ENCODE measurements around the gene PLCB3.

PLCB3 gene

DNA sequence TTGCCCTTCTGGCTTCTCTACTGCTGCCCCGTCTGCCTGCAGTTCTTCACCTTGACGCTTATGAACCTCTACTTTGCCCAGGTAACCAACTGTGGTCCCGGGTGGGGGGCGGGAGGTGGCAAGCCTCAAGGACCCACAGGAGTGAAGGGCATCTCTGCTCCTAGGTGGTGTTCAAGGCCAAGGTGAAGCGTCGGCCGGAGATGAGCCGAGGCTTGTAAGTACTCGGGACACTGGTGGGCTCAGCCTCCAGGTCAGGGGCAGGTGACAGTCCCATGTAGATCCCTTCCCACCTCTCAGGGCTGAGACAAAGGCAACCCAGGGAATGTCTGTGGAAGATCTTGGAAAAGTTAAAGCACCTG is 35.5 kb downstream of the PLCB3 start:
- DNase-seq = no peak

GRCh38 chr11:64287676-64288352 is 36.5 kb downstream of the PLCB3 start:
- ATAC-seq (no peak), DNase-seq (no peak)
- H3K27me3 Mint-ChIP-seq = peaks cover 13% of the 10 kb centered on the region
- H3K9me3 Mint-ChIP-seq = no peaks in the 10 kb centered on the region
- H3K27ac Mint-ChIP-seq = no peak overlapping the region
- peaks cover 21% of the 10 kb centered on the region for H3K4me1 Mint-ChIP-seq
- H3K4me3 Mint-ChIP-seq = no peak overlapping the region
- H3K36me3 Mint-ChIP-seq (ENCODE audit: low read depth) = peaks cover 2% of the 10 kb centered on the region

More for the DNA sequence above, 35.5 kb downstream of the PLCB3 start:
- Mint-ChIP-seq H3K27me3 (peaks cover 9% of the 10 kb centered on the region), H3K27ac (peak overlapping the region; percentile 61), H3K36me3 (ENCODE audit: low read depth) (peaks cover 5% of the 10 kb centered on the region), H3K4me1 (peaks cover 21% of the 10 kb centered on the region), H3K4me3 (peak overlapping the region; percentile 80), H3K9me3 (no peaks in the 10 kb centered on the region)
- no peak for ATAC-seq

DNA sequence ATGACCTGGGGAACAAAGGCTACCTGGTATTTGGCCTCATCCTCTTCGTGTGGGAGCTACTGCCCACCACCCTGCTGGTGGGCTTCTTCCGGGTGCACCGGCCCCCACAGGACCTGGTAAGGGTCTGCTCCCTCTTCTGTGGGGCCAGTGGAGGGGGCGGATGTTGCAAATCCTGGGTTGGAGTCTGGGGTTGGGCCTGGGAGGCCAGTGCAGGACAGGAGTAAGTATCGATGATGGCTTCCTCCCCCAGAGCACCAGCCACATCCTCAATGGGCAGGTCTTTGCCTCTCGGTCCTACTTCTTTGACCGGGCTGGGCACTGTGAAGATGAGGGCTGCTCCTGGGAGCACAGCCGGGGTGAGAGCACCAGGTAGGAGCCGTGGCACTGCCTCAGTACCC is 37.0 kb downstream of the PLCB3 start:
- no peaks in the 10 kb centered on the region for H3K36me3 Mint-ChIP-seq (ENCODE audit: low read depth)
- H3K4me1 Mint-ChIP-seq = peaks cover 18% of the 10 kb centered on the region
- peaks cover 18% of the 10 kb centered on the region for H3K27me3 Mint-ChIP-seq
- ATAC-seq (no peak), DNase-seq (no peak)
- no peaks in the 10 kb centered on the region for H3K9me3 Mint-ChIP-seq
- H3K4me3 Mint-ChIP-seq = no peak overlapping the region
- H3K27ac Mint-ChIP-seq = no peak overlapping the region

- Mint-ChIP-seq H3K27ac (no peak overlapping the region), H3K9me3 (no peaks in the 10 kb centered on the region), H3K27me3 (peaks cover 25% of the 10 kb centered on the region), H3K36me3 (ENCODE audit: low read depth) (no peaks in the 10 kb centered on the region), H3K4me3 (no peak overlapping the region), H3K4me1 (peaks cover 15% of the 10 kb centered on the region)
- ATAC-seq (no peak), DNase-seq (no peak)
These were observed 37.8 kb downstream of the PLCB3 start for GRCh38 chr11:64289002-64289564.

DNA sequence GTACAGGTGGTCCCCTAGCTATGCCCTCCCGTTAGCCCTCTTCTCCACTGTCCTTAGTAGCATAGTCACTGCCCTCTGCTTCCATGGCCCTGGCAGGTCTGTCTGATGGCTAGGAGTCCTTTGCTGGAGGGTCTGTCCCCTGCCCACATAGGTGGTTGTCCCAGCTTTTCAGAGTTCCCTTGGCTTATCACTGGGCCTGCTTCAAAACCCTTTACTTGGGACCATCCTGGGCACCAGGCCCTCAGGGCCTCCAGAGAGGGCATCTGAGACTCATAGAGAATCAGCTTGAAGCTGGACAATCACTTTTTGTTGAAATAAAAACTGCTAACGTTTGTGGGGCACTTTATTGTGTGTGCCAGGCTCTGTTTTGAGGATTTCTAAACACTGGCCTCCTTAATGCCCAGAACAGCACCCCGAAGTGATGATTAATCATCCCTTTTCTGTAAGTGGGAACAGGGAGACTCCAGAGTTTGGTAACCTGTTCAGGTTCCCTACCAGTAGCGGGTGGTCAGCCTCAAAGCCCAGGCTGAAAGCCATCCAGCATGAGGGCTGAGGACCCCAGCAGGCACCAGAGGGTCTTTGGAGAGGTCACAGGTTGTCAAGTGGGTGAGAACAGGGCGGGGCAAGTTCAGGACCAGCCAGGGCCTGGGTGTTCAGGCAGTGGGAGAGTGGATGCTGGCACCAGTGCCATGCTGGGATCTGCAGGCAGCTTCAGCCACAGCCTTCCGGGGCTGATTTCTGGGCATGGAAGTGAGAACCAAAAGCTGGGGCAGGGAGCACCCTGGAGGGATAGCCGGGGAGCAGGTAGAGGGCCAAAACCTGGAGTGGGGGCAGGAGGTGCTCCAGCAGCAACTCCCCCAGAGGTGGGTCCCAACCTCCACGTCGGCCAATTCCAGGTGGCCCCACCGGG is 39.3 kb downstream of the PLCB3 start:
- ATAC-seq (no peak), DNase-seq (no peak)
- H3K27ac Mint-ChIP-seq = no peak overlapping the region
- H3K4me3 Mint-ChIP-seq = peak overlapping the region; percentile 34
- peaks cover 13% of the 10 kb centered on the region for H3K4me1 Mint-ChIP-seq
- no peaks in the 10 kb centered on the region for H3K9me3 Mint-ChIP-seq
- no peaks in the 10 kb centered on the region for H3K36me3 Mint-ChIP-seq (ENCODE audit: low read depth)
- peaks cover 37% of the 10 kb centered on the region for H3K27me3 Mint-ChIP-seq

DNA sequence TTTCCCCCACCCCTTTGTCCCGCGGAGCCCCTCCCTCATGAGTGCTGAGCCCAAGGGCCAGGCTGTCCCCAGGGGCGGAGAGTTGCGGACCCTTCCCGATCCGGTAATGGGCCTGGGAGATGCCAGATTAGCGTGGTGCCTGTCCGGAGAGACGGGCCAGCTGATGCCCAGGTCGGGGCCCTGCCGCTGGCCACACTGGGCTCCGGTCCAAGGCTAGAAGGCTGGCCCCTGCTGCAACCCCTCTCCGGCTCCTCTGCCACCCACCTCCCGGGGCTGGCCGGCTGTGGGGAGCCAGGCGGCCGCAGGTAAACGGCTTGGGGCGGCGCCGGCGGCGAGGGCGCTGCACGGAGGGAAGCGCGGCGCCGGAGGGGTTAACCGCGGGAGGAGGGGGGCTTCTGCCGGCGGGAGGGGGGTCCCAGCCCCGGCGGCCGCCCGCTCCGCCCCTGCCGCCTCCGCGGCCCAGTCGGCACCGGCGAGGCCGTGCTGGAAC is 40.0 kb downstream of the PLCB3 start, which contains the start of gene KCNK4:
Gene KCNK4, plus strand, starts transcription at position 41 of the 490 bp plus-strand sequence. CDS start 1,717 bp downstream, outside the sequence.
- Mint-ChIP-seq H3K4me3 (peak within 1 kb of the TSS; percentile 34), H3K27me3 (peaks cover 44% of the 10 kb centered on the region), H3K27ac (no peak within 1 kb of the TSS), H3K9me3 (no peaks in the 10 kb centered on the region), H3K36me3 (ENCODE audit: low read depth) (no peaks in the 10 kb centered on the region), H3K4me1 (peaks cover 11% of the 10 kb centered on the region)
- no peak for DNase-seq
- no peak for ATAC-seq

DNA sequence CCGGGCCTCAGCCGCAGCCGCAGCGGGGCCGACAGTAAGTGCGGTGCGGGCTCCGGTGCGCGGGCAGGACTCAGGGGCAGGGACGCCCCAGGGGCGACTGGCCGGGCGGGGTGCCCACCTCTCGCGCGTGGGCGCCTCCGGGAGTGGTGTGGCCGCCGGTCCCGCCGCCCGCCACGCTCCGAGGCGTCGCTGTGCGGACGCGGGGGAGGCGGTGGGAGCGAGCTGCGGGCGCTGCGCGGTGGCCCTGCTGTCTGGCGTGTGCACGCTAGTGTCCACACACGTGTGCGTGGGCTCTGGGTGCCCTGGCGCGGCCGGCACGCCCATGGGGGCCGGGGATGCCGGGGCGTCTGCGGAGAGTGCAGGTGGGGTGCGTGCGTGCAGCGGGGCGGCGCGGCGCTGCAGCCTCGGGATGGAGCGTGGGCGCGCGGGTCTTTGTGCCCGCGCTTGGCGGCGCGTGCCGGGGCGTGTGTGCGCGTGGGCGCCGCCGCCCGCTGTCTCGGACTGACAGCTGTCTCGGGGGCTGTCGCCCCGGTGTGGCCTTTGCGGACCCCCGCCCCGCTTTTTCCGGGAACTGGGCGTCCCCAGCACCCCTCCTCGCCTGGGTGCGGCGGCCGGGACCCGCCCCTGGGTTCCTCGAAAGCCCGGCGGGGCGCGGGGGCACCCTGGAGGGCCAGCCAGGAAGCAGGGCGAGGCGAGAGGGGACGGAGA is 40.6 kb downstream of the PLCB3 start:
- Mint-ChIP-seq H3K4me1 (peaks cover 5% of the 10 kb centered on the region), H3K9me3 (no peaks in the 10 kb centered on the region), H3K4me3 (no peak overlapping the region), H3K27me3 (peaks cover 50% of the 10 kb centered on the region), H3K27ac (no peak overlapping the region), H3K36me3 (ENCODE audit: low read depth) (no peaks in the 10 kb centered on the region)
- DNase-seq = no peak
- ATAC-seq = no peak

DNA sequence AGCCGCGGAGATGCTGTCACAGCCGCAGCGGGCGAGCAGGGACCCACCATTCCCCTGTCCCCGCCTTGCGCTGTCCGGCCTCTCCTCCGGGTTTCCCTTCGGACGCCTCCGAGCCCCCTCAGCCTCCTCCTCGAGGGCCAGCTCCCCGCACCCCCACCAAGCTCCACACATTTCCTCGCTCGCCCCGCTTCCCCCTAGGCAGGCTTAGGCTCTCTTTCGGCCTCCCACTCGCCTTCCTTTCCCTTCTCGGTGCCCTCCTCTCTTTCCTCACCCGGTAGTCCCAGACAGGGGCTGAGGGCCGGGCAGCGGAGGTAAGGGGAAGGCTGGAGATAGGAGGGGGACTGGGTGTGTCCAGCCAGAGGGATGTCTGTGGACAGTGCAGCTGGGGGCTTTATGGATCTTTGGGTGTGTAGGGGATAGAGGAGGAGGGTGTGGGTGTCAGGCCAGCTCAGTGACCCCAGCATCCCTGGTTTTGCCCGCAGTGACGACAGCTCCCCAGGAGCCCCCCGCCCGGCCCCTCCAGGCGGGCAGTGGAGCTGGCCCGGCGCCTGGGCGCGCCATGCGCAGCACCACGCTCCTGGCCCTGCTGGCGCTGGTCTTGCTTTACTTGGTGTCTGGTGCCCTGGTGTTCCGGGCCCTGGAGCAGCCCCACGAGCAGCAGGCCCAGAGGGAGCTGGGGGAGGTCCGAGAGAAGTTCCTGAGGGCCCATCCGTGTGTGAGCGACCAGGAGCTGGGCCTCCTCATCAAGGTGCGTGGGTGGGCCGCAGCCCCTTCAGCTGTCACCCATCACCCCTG is 41.3 kb downstream of the PLCB3 start:
- ATAC-seq = no peak
- Mint-ChIP-seq H3K4me1 (peaks cover 5% of the 10 kb centered on the region), H3K36me3 (ENCODE audit: low read depth) (no peaks in the 10 kb centered on the region), H3K27ac (no peak overlapping the region), H3K27me3 (peaks cover 58% of the 10 kb centered on the region), H3K4me3 (no peak overlapping the region), H3K9me3 (no peaks in the 10 kb centered on the region)
- no peak for DNase-seq

DNA sequence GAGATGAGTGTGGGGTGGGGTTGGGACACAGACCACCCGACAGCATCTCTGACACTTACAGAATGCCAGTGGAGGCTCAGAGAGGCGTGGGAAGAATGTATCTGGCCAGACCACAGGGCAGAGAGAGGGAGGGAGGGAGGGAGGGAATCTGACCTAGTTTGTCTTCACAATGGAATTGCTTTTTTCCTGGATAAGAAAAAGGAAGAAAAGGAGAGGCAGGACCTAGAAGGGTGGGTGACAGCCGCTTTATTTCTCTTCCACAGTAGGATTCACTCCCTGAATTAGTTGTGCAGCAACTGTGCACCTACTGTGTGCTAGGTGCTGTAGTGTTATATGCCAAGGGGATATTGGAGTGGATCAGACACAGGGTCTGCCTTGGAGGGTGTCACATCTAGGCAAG is 43.4 kb downstream of the PLCB3 start:
- Mint-ChIP-seq H3K9me3 (no peaks in the 10 kb centered on the region), H3K4me1 (peaks cover 10% of the 10 kb centered on the region), H3K27ac (no peak overlapping the region), H3K27me3 (peaks cover 78% of the 10 kb centered on the region), H3K4me3 (no peak overlapping the region), H3K36me3 (ENCODE audit: low read depth) (no peaks in the 10 kb centered on the region)
- ATAC-seq (no peak), DNase-seq (no peak)

GRCh38 chr11:64295760-64296159 is 44.4 kb downstream of the PLCB3 start:
- no peak for ATAC-seq
- no peak overlapping the region for H3K27ac Mint-ChIP-seq

GRCh38 chr11:64296236-64296635 is 44.9 kb downstream of the PLCB3 start:
- ATAC-seq = no peak
- H3K4me1 Mint-ChIP-seq = peaks cover 17% of the 10 kb centered on the region
- DNase-seq = no peak
- H3K36me3 Mint-ChIP-seq (ENCODE audit: low read depth) = no peaks in the 10 kb centered on the region
- no peak overlapping the region for H3K27ac Mint-ChIP-seq
- peaks cover 81% of the 10 kb centered on the region for H3K27me3 Mint-ChIP-seq
- no peaks in the 10 kb centered on the region for H3K9me3 Mint-ChIP-seq
- H3K4me3 Mint-ChIP-seq = no peak overlapping the region

More at GRCh38 chr11:64295760-64296159, 44.4 kb downstream of the PLCB3 start:
- Mint-ChIP-seq H3K27me3 (peaks cover 79% of the 10 kb centered on the region), H3K9me3 (no peaks in the 10 kb centered on the region), H3K4me3 (no peak overlapping the region), H3K4me1 (peaks cover 15% of the 10 kb centered on the region), H3K36me3 (ENCODE audit: low read depth) (no peaks in the 10 kb centered on the region)
- no peak for DNase-seq

GRCh38 chr11:64296830-64297698 is 45.7 kb downstream of the PLCB3 start:
- H3K27me3 Mint-ChIP-seq = peaks cover 87% of the 10 kb centered on the region
- H3K9me3 Mint-ChIP-seq = no peaks in the 10 kb centered on the region
- no peak overlapping the region for H3K4me3 Mint-ChIP-seq
- peaks cover 17% of the 10 kb centered on the region for H3K4me1 Mint-ChIP-seq
- DNase-seq (no peak), ATAC-seq (no peak)
- no peak overlapping the region for H3K27ac Mint-ChIP-seq
- no peaks in the 10 kb centered on the region for H3K36me3 Mint-ChIP-seq (ENCODE audit: low read depth)

All from activated naive CD8-positive, alpha-beta T cell treated with anti-CD3 and anti-CD28 coated beads, Interleukin-2, amount 50 U/mL, for 24 hours (primary cell).